ENCODE data around the gene GRAMD2A.

DNA sequence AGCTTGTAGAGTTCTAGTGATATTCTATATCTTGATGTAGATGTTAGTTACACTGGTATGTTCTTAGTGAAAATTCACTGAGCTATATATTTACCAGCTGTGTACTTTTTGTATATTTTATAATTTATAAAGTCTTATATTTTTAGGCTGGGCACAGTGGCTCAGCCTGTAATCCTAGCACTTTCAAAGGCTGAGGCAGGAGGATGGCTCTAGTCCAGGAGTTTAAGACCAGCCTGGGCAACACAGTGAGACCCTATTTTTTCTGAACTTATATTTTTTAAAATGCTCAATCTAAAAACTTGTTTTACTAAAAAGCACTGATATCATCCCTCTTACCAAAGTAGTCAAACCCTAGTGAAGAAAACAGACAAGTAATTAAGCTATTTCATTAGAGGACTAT lies 84.8 kb downstream of the GRAMD2A start:
- TF ChIP-seq POLR2A (IDR thresholded peaks at IDR 0.05) (no peak), CTCF (IDR thresholded peaks at IDR 0.05) (no peak)
